HG03575 (cell line): ENCODE results near the gene NEBL.

ENCODE experiments used
- ATAC-seq: cut with Tn5 transposase; IDR thresholded peaks from one replicate; pipeline ENCODE4 v1.9.1; 2021; ENCODE audit not compliant: unreplicated experiment, insufficient number of reproducible peaks, low FRiP score; ENCODE audit errors: extremely low read depth

The NEBL gene

DNA sequence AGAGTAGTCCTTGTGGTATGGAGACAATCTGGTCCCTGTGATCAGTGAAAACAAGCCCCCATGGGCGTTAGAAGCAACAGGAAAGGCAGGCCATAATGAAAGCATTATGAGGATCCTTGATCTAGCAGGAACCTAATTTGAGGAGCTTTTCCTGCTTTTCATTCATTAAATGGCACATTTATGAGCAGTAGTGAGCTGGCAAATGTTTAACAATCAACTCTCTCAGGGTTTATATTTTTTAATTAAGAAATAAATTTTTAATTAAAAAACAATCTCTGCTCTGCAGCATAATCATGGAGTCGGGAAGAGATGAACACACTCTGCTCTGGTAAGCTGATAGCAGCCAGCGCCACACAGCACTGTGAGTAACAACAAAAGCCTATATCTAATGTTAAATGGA is 11.3 kb upstream of the NEBL start:
- ATAC-seq: no peak

- ATAC-seq: no peak
Observed at GRCh38 chr10:20903635-20904390, 6.7 kb upstream of the NEBL start.

DNA sequence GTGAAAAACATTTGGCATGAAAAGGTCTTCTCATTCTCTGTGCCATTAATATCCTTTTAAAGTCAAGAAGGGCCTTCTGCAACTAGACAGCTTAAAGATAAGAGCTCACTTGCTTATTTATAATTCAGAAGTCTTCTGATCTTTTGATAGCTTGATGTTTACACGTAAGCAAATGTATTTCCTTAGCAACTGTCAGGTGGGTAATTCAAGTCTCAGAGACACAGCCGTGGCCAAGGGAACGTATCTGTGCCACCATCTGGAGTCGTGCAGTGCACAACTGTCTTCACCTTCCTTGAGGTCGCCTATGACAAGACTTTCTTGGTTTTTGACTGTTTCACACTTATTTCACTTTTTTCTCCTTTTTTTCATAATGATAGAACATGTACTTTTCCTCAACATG is 4.0 kb upstream of the NEBL start:
- ATAC-seq: no peak

- ATAC-seq: no peak
Observed at GRCh38 chr10:20898866-20899535, 1.9 kb upstream of the NEBL start.

- ATAC-seq: no peak
Observed at GRCh38 chr10:20893297-20893696, 3.8 kb downstream of the NEBL start.

DNA sequence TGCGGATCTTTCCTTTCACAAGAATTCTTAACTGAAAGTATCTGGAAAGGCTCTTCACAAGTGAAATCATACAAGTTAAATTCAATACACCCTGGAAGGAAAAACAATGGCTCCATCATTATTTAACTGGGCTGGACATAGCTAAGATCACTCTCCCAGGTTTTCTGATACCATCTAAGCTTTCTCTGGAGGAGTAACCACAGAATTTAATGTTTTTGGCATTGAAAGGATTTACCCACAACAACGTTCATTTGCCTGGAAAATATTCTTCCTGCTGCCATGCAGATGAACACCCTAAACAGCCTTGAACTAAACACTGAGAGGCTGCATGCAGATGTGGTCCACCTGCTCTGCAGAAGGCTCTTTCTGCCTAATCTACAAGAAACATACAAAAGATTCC is 4.3 kb downstream of the NEBL start:
- no peak for ATAC-seq

DNA sequence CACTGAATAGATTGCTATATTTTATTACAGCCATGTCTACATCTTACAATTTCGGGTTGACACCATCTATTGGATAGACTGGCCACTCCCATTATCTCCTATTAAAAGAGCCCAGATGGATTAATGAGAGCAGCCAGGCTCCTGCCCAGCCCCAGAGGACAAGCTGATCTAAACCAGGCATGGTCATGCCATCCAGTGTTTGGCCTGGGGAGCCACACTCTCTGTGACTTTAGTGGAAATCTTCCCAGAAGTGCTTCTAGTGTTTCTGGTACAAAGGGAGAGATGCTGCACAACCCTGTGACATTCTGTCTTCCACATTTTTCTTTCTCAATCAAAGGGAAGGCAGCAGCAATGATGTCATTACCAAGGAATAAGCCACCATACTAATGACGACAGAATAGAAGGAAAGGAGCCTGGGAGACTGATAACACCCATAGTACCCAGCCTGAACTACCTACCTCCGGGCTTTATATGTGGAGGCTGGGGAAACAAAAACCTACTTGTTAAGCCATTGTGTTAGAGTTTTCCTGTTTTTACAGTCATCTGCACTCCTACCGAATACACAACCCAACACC is 5.0 kb downstream of the NEBL start:
- ATAC-seq: no peak

GRCh38 chr10:20891338-20891714 is 5.8 kb downstream of the NEBL start:
- no peak for ATAC-seq

GRCh38 chr10:20890491-20891337 is 6.4 kb downstream of the NEBL start:
- ATAC-seq: no peak

- ATAC-seq: no peak
Observed at GRCh38 chr10:20890009-20890408, 7.1 kb downstream of the NEBL start.

DNA sequence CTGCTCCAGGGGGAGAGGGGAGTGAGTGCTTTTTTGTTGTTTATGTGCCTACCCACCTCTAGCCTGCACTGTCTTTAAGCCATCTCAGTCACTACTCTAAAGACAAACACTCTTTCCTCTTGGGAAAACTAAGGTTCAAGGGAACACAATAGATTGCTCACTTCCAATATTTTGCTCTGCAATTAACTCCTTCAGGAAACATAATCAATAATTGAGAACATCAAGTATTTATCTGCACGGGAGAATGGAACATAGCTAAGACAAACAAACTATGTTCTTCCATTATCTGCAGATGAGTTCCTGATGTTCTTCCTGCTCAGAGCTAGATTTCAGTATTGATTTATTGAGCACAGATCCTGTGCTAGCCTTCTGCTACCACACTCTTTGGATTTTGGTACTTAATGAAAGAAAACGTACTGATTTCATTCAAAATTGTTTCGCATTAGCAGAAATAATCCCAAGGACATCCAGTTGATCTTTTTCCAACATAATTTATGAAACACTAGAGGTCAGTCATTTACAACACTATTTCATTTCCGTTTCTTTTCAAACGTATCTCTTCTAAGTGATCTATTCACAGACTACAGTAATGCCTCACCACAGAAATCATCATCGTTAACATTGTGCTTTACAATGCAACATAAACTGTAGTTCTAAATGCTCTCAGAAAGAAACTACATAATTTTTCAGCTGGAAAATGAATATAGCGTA is 8.3 kb downstream of the NEBL start:
- no peak for ATAC-seq

DNA sequence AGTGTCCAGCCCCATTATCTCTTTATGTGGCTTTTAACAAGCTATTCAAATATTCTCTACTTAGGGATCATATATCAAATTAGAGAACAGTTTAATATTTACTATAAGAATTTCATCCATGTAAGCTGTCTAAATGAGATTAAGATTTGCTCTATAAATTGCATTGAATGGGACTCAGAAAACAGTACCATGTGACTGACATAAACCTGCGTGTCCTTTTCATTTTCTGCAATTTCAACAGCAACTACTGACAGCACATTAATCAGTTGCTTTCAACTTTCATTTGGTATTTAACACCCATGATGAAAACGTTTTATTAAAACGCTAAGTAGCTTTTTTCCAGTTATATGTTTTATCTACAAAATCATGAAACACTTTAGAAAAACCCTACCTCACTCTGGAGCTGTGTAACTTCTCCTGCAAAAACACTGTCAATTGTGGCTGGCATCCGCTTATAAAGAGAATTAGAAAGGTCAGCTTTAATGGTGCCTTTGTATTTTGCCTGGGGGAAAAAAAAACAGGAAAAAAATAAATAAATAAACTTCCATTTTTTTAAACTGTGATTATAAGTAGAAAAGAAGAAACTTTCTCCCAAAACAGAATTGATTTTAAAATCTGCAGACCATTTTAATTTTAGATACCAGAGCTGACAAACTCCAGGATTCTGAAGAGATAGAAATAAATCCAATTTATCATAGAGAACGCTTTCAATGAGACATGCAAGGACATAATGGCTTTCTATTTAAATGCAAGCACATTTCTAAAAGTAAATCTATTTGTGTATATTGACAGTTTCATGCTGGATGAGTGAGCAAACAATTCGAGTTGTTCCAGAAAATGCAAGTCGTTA is 9.2 kb downstream of the NEBL start:
- no peak for ATAC-seq

GRCh38 chr10:20885678-20886077 is 11.4 kb downstream of the NEBL start:
- ATAC-seq: no peak

GRCh38 chr10:20883552-20883951 is 13.6 kb downstream of the NEBL start:
- ATAC-seq: no peak

GRCh38 chr10:20882091-20882490 is 15.0 kb downstream of the NEBL start:
- ATAC-seq: no peak

- ATAC-seq: no peak
Observed at GRCh38 chr10:20879136-20879535, 18.0 kb downstream of the NEBL start.

DNA sequence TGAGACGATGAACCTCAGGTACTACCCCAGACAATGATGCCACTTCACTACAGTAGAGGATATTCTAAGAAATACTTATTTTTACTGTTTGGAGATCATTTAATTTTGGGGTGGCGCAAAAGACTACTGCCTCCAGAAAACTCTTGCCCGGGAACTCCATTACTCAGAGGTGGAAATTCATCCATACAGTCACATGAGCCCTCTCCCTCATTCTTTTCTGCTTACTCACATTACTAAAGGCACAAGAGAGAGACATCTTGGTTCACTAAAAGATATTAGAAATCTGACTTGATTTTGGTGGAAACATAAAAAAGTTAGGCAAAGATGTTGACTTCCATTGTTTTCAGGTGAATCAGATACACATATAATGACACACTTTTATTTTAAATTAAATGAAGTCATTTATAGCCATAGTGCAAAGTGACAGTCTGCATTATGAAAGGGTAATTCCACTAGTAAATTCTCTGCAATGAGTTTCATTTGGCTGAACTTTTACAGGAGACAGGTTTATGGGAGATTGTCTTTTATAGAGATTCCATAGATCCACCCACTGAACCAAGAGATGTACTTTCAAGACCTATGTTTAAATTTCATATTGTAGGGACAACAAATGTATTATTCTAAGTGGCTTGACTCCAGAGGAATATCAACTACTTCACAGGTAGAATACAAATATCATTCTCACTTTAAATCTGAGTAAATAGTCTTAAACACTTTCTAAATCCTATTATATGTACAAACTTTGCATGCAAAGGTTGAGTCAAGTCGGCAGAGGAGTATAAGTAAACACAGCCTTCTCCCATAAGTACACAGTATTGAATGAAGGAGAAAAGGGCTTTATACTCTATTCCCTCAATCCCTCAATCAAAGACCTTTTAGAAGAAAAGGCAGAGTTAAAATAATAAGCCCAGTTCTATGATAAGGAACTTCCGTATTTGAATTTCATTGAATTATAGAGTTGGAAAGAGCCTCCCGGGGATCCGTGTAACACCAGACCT is 18.8 kb downstream of the NEBL start:
- no peak for ATAC-seq
